NCI-H1694 (cell line): ENCODE data around the gene CPT1C.
"Not testable (repeated sequence)": the region's sequence is repeated elsewhere in the genome, so short reads cannot be mapped to it uniquely, and the experiment has no call there.

Source experiments
- DNase-seq: peaks from one replicate; lab custom pipeline; 2025; lab: John Stamatoyannopoulos, UW

CPT1C gene

DNA sequence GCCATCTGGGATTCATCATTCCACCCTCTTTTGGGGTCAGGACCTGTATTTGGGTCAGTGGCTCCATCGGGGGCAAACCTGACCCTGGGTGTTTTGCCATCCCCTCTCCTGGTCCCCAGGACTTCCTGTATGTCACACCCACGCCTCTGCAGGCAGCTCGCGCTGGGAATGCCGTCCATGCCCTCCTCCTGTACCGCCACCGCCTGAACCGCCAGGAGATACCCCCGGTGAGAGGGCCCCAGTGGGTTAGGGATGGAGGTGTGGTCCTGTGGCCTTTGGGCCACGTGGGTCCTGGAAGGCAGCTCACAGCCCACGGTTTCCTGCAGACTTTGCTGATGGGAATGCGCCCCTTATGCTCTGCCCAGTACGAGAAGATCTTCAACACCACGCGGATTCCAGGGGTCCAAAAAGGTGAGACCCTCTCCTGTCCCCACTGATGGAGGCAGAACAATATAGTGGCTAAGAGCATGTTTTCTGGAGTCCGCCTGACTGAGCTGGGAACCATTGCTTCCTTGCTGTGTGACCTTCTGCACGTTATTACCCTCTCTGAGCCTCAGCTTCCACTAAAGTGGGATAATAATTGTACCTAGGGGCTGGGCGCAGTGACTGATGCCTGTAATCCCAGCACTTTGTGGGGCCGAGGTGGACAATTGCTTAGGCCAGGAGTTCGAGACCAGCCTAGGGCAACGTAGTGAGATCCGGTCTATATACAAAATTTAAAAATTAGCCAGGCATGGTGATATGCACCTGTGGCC, 14.1 kb downstream of the CPT1C start:
- no peak for DNase-seq

DNA sequence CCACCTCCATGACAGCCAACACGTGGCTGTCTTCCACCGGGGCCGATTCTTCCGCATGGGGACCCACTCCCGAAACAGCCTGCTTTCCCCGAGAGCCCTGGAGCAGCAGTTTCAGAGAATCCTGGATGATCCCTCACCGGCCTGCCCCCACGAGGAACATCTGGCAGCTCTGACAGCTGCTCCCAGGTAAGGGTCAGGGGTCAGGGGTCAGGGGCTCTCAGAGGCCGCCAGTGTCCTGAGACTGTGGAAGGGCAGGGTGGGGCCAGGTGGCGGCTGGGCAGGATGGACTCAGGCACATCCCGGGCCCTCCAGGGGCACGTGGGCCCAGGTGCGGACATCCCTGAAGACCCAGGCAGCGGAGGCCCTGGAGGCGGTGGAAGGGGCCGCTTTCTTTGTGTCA, 15.0 kb downstream of the CPT1C start:
- no peak for DNase-seq

DNA sequence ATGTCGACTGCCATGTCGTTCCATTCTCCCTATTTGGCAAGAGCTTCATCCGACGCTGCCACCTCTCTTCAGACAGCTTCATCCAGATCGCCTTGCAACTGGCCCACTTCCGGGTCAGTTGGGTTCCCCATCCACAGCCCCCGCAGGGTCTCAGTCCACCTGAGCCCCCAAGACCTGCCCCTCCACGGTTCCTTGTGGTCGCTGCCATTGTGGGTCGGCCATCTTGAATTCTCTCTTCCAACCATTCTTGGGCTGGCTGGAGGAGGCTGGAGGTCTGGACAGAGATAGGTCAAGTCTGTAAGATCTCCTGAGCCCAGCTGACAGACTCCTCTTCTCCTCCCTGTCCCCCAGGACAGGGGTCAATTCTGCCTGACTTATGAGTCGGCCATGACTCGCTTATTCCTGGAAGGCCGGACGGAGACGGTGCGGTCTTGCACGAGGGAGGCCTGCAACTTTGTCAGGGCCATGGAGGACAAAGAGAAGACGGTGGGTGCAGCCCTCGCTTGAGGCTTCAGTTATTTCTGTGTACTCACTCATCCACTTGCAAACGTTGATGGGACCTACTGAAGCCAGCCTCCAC, 19.5 kb downstream of the CPT1C start:
- no peak for DNase-seq

DNA sequence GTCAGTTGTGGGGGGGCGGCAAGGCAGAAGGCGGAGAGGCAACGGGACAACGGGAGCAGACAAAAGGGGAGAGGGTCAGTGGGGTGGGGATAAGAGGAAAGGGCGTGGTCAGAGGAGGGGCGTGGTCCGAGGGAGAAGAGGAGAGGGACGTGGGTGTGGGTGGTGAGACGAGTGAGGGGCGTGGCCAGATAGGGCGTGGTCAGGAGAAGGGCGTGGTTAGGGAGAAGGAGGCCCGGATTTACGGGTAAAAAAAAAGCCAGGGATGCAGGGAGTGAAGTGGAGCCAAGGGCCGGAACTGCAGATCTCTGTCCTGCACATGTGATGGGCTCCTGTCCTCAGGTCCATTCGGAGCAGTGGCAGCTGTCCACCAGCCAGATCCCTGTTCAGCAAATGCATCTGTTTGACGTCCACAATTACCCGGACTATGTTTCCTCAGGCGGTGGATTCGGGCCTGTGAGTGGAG, 21.5 kb downstream of the CPT1C start:
- DNase-seq = no peak

DNA sequence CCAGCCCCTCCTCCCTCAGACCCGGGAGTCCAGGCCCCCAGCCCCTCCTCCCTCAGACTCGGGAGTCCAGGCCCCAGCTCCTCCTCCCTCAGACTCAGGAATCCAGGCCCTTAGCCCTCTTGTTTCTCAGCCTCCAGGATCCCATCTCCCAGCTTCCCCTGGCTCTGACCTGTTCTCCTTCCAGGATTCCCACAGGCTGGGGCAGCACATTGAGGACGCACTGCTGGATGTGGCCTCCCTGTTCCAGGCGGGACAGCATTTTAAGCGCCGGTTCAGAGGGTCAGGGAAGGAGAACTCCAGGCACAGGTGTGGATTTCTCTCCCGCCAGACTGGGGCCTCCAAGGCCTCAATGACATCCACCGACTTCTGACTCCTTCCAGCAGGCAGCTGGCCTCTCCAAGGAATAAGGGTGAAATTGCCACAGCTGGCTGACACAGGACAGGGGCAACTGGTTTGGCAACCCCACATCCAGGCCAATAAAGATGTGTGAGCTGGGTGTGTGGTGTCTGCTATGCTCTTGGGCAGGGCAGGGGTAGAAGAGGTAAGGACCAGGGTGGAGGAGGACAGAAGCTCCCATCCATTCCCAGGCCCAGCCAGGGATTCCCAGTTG, 22.4 kb downstream of the CPT1C start:
- DNase-seq = no peak

DNA sequence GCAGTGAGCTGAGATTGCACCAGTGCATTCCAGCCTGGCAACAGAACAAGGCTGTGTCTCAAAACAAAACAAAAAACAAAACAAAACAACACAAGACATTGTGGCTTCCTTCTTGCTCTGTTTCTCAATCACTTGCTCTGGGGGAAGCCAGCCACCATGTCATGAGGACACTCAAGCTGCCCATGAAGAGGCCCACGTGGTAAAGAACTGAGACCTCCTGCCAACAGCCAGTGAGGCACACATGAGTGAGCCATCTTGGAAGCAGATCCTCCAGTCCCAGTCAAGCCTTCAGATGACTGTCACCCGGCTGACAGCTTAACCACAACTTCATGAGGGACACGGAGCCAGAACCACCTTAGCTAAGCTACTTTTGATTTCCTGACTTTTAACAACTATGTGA, 25.2 kb downstream of the CPT1C start:
- DNase-seq = no peak

DNA sequence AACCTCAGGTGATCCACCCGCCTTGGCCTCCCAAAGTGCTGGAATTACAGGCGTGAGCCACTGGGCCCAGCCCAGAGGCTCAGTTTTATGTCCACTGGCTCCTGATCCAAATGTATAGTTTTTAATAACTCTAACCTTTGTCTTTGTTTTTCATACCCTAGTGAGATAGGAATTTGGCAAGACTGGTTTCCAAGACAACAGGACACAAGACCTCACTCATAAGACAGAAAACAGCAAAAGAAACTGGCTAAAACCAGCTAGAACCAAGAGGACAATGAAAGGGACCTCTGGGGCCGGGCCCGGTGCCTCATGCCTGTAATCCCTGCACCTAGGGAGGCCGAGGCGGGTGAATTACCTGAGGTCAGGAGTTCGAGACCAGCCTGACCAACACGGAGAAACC, 27.6 kb downstream of the CPT1C start:
- DNase-seq = no peak

DNA sequence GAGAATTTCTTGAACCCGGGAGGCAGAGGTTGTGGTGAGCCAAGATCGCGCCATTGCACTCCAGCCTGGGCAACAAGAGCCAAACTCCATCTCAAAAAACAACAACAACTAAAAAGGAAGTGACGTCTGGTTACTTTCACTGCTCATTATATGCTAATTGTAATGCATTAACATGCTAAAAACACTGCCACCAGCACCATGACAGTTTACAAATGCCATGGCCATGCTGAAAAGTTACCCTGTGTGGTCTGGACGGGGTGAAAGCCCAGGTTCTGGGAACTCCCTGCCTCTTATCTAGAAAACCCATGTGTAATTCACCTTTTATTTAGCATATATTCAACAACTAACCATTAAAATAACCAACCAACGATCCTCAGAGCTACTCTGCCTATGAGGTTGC, 28.1 kb downstream of the CPT1C start:
- no peak for DNase-seq

DNA sequence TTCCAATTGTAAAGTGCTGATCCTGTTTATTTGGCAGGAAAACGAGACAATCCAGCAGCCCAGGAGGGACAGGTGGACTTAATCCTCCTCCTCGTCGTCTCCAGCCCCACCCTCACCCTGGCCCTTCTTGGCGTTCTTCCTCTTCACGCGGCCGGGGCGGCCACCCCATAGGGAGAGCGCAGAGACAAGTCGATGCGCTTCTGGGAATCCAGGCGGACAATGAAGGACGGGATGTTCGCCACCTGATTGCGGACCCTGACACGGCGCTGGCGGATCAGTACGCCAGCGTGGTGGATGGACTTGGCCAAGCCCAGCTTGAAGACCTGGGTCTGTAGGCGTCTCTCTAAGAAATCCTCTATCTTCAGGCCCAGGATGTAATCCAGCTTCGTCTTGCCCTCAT, 28.5 kb downstream of the CPT1C start:
- not testable (repeated sequence) for DNase-seq

DNA sequence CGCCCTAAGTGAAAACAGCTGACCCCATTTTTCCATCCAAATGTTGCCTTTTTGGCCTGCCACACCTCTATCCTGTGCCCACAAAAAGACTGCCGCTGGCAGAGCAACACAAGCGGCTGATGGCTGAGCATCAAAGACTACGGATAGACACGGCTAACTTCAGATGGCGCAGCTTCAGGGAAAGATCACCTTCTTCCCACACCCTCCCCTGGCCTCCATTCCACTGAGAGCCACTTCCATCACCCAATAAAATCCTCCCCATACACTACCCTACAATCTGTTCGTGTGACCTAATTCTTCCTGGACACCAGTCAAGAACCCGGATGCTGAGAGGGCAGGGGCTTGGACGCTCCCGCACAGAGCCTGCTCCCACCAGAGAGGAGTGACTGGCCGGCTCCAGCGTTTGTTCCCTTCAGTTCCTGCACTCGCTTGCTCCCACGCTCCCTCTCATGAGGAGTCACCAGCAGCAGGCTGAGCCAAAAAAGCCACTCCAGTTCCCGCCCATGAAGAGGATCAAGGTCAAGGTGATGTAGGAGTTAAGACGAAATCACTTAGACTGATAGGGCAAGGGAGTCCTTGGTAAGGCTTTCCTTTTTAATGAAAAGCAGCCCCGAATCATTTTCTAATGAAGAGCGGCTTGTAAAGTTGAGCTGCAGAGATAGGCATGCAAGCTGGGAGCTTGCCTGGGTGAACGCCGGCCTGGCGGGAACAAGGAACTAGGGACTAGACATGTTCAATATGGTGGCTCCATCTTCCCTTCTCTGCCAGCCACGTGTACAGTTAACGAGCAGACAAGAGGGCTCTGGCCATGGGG, 36.5 kb downstream of the CPT1C start:
- no peak for DNase-seq

DNA sequence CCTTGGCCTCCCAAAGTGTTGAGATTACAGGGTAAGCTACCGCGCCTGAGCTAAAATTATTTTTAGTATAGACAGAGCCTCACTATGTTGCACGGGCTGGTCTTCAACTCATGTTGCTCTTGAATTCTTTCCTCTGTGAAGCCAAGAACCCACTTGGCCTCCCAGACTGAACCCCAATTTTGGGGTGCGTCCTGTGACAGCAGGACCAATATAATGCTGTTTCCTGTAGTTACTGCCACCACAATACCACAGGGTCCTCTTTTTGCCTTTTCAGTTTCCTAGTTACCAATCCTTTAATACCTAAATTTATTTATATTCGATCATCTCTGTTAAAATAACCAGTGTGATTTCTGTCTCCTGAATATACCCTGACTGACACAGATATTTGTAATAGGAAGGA, 39.2 kb downstream of the CPT1C start:
- no peak for DNase-seq

DNA sequence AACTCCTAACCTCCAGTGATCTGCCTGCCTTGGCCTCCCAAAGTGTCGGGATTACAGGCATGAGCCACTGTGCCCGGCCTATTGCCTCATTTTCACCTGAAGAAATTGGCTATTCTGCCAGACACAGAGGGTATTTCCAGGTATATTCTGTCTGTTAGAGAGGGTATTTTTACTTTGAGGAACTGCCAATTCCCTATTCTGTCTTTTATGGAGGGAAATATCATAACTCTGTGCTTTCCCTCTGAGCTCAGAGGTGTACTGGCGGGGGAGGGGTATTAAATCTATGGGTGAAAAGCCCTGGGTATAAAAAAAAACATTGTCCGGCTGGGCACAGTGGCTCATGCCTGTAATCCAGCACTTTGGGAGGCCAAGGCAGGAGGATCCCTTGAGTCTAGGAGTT, 47.4 kb downstream of the CPT1C start:
- DNase-seq = no peak

DNA sequence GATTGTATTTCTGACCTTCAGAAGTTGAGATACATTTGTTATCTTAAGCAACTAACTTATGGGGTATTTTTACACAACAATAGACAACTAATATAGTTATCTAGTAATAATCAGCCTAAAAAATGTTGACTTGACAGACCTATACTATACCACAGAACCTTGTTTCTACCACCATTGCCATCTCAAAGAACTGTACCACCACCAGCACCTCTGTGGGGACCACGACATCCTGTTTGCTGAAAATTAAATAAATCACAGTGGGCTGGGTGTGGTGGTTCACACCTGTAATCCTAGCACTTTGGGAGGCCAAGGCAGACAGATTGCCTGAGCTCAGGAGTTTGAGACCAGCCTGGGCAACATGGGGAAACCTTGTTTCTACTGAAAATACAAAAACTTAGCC, 48.2 kb downstream of the CPT1C start:
- no peak for DNase-seq

DNA sequence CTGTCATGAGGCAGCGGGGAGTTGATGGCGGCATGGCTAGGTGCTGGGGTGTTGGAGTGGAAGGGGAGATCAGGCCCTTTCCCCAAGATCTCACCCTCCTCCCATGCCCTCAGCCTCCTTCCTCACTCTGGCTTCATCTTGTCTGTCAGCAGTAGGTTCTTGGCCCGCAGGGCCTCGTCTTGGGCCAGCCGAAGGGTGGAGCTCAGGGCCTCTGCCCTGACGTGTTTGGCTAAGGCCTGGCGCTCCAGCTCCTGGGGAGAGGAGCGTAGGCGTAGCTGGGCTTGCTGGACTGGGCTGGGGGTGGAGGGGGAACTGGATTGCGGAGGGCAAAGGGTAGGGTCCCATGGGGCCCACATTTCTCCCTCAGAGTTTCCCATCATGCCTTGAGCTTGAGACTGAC, 49.0 kb downstream of the CPT1C start:
- no peak for DNase-seq

DNA sequence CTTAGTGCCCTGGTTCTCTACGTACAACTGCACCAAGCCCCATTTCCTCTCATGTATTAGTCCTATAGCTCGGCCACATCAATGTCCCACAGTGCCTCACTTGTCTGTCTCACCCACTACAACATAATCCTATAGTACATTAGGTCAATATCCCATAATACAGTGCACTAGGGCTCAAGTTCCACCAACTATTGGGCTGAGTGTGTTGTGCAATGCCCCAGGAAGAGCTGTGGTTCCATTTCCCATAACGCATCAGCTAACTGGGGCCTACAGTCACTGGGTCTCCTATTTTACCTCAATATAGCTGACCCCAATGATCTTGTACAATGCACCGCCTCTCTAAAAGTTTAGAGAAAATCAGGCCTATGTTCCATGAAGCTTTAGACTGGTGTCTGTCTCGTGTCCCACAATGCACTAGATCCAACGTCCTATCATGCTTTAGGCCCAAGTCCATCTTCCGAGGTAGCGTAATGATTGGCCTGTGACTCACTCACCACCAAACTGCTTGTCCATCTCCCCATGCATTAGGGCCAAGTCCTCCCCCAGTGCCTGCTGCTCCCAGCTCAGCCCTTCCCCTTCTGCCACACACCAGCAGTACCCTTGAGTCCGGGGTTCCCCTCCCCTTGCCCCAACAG, 50.4 kb downstream of the CPT1C start:
- DNase-seq = no peak

DNA sequence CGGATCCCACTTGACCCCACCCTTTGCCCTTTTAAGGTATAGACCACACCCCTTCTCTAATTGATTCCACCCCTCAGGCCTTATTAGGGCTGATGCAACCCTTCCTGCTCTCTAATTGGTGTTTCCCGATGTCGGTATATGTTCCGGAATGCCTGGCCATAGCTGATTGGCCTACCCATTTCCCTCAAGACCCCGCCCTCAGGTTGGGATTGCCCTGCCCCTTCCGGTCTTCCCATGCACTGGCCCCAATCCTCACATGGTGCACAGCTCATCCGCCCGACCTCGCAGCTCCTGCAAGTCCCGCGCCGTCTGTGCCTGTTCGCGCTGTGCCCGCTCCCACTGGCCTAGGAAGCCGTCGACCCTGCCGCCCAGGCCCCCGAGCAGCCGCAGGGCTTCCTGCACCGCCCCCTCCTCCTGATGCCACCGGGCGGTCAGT, 54.0 kb downstream of the CPT1C start:
- no peak for DNase-seq

DNA sequence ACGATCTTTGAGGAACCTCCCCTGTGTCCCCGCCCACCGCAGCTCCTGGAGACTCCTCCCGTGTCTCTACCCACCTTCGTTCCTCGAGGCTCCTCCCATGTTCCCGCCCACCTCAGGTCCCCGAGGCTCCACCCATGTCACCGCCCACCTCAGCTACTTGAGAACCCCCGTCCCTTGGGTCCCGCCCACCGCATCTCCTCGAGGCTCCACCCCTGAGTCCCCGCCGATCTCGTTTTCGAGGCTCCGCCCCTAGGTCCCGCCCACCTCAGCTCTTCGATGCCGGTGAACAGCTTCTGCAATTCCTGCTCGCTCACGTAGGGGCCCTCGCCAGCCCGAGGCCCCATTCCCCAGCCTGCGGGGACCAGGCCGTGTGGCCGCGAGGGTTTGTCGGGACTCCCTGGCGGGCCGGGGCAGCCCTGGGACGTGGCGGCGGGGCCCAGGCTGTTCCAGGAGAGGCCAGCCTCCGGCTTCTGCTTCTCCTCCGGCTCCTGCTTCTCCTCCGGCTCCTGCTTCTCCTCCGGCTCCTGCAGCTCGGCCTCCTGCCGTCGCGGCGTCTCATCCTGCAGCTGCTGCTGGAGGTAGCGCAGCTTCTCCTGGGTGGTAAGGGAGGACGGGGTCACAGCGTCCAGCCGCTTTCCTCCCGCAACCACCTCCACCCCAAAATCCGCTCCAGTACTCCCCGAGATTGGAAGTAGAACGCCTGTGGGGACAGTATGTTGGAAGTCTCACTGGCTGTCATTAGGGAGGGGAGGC, 55.5 kb downstream of the CPT1C start:
- no peak for DNase-seq

DNA sequence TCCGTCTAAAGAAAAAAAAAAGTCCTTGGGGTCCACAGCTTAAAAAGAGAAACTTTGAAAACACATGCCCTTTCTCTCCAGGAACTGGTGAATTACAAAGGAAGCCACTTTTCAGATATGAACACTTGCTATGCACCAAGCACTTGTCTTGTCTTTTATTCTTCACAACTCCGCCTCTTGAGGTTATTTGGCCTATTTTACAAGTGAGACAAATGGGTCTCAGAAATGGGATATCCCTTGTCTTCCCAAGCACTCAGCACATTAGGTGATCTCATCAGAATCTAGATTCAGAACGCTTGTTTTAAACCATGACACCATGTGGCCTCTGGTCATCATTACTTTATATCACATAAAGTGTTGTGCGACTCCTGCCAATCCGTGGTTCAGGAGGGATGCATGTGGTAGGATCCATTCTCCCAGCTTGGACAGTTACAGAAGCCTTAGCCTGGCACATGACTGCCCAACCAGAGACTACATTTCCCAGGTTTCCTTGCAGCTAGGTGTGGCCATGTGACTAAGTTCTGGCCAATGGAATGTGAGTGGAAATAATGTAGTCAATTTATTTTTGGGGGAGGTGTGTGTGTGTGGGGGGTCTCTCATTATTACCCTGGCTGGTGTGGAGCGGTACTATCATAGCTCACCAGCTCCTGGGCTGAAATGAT, 58.3 kb downstream of the CPT1C start:
- no peak for DNase-seq

DNA sequence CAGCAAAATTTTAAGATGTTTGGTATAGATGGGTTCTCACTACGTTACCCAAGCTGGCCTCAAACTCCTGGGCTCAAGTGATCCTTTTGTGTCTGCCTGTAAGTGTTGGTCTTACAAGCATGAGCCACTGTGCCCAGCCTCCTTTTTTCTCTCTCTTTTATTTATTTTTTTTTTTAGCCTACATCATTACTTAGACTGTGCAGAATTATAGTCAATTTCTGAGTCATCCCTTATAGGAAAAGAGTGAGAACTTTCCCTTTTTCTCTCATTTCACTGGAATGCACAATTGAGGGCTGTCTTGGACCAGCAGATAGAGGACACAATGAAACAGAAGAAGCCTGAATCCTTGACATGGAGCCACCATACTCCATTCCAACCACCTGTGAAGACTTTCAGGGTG, 58.9 kb downstream of the CPT1C start:
- no peak for DNase-seq

DNA sequence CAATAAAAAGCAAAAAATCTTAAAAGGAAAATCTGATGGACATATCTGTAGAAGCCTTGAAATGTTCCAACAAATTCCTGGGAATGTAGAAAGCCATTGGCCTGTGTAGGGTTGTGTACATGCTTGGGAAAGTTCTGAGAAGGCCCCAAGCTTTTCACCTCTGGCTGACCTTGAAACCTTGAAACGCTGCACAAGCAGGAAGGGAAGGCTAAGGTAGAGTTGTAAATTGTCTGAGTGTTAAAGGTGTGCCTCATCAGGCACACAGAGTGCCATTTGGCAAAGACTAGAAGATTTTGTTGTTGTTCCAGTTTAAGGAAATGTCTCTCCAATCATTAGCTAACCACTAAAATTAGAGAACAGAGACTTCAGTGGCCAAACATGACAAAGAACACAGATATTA, 61.8 kb downstream of the CPT1C start:
- DNase-seq = no peak

DNA sequence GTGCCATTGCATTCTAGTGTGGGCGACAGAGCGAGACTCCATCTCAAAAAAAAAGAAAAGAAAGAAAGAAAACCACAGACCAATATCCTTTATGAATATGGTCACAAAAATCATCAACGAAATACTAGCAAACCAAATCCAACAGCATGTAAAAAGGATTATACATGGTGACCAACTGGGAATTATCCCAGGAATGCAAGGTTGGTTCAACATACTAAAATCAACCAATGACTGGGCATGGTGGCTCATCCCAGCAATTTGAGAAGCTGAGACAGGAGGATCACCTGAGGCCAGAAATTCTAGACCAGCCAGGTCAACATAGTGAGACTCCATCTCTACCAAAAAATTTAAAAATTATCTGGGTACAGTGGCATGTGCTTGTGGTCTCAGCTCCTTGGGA, 65.0 kb downstream of the CPT1C start:
- no peak for DNase-seq
